K562 treated with DMSO at 1 percent for 48 hours (cell line): ENCODE measurements around the gene CRLF1. TPM values are rescaled to one million over a fixed set of nuclear protein-coding genes. Genes with fewer than 3 reads are reported as not detected.

Experiments
- total RNA-seq: library from RNA; unstranded; fragments of 300-600 nt; gene quantifications from 2 replicates; pipeline ENCODE4 v1.2.3, GENCODE V29; 2022; ENCODE audit warnings: low replicate concordance; ENCODE audit errors: extremely low read depth

Gene CRLF1, protein sequence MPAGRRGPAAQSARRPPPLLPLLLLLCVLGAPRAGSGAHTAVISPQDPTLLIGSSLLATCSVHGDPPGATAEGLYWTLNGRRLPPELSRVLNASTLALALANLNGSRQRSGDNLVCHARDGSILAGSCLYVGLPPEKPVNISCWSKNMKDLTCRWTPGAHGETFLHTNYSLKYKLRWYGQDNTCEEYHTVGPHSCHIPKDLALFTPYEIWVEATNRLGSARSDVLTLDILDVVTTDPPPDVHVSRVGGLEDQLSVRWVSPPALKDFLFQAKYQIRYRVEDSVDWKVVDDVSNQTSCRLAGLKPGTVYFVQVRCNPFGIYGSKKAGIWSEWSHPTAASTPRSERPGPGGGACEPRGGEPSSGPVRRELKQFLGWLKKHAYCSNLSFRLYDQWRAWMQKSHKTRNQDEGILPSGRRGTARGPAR
- total RNA-seq: not detected in 2 replicates

GRCh38 chr19:18606281-18607225 is at the start of gene CRLF1:
Gene CRLF1, minus strand, starts transcription at chr19:18606799. Its CDS starts 143 bp downstream, at chr19:18606656.

DNA sequence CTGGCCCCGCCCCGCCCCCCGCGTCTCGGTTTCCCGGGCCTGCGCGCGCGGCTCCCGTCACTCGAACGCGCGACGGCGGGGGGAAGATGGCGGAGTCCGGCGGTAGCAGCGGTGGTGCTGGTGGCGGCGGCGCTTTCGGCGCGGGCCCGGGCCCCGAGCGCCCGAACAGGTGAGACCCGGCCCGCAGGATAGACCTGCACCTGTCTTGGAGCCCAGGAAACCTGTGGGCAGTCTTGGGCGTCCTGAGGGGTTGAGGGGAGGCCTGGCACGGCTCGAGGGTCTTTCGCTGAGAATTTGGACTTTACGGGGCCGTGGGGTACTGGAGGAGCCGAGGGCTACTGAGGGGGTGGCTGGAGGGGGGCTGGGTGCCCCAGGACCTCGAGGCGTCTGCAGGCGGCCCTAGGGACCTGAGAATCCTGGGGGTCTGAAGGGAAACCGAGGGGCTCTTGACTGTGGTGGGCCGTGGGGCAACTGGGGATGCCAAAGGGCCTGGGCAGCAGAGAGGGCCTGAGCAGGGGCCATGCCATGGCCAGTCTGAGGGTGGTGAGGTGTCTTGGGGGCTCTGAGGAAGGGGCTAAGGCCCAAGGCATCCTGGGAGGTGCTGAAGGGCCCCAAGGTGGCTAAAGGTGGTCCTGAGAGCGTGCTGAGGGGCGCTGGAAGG is 30.5 kb upstream of the CRLF1 start, which contains the start of gene KLHL26:
Gene KLHL26, plus strand, starts transcription at position 60 of the 661 bp plus-strand sequence. Its CDS starts 27 bp downstream, at position 87.

GRCh38 chr19:18612772-18613588 is 6.4 kb upstream of the CRLF1 start, which contains the start of gene TMEM59L:
Gene TMEM59L, plus strand, starts transcription at chr19:18612870. Its CDS starts 89 bp downstream, at chr19:18612959.

DNA sequence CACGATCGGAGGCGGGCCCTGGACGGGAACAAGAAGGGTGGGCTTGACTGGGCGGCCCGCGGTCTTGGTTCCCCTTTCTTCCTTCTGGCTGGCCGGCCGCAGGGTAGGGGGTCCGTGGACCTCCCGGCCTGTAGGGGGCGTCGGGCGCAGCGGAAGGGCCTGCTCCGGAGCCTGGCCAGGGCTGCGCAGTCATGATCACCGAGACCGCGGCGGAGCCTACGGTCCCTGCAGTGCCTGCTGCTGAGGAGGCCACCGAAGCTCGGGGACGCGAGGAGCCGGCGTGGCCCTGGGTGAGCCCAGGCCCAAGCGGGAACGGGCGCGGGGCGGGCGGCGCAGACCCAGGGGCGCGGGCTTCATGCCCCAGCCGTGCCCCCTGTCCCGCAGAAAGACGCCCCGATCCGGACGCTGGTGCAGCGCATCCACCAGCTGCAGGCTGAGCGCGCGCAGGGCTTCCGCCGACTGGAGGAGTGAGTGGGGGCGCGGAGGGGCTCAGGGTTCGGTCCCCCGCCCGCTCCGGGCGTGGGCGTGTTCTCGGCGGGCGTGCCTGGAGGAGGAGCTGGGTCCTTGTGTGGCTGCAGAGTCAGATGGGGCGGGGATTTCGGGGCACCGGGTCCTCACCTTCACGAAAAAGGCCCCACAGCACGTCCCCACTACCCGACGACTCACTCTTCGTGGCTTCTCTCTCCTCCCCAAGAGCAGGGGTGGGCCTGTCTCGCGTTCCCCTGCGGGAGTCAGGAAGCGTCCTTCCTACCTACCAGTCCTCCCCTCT is 17.8 kb downstream of the CRLF1 start, which contains the start of gene REX1BD:
Gene REX1BD, plus strand, starts transcription at position 188 of the 769 bp plus-strand sequence. Its CDS starts 4 bp downstream, at position 192.

DNA sequence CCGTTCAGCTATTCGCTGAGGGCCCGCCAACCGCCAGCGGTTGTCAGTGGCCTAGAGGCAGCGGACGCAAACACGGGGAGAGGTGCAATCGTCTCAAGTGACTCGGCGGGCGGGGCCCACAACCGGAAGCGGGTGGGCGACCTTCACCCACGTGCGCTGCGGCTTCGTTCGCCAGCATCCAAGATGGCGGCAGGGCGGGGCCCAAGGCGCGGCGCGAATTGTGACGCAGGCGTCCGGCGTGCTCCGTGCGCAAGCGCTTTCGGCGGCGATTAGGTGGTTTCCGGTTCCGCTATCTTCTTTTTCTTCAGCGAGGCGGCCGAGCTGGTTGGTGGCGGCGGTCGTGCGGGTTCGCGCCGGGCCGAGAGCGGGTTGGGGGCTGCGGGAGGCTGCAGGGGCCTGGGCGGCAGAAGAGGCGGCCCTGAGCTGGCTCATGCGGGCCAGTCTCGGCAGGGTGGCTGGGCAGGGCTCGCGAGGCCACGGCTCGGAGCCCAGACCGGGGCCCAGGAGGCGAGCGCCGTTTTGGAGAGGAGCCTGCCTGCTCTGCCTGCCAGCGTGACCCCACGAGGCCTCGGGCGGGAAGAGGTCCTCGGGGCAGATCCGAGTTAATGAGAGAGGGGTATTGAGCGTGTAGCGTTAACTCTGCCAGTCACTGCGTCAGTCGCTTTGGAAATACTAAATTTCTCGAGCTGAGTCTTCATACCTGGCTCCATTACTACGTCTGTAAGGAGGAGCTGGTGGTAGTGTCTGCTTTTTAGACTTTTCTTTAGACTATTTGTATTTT is 34.8 kb downstream of the CRLF1 start, which contains the start of gene UBA52:
Gene UBA52, plus strand, starts transcription at position 294 of the 781 bp plus-strand sequence. CDS start 1,444 bp downstream, outside the sequence.

GRCh38 chr19:18557411-18558201 is 49.0 kb downstream of the CRLF1 start, which contains the start of gene KXD1:
Gene KXD1, plus strand, starts transcription at chr19:18557870. Its CDS starts 4,187 bp downstream, at chr19:18562057.

Other genes with a start within 250 kb of the CRLF1 start
- gene GDF15, start 220.6 kb downstream of the CRLF1 start, total RNA-seq: 390 TPM in 1 of 2 replicates, not detected in the other
- not detected in 2 replicates for gene LRRC25, start 209.2 kb downstream of the CRLF1 start, total RNA-seq
- gene SSBP4, start 187.4 kb downstream of the CRLF1 start, total RNA-seq: not detected in 2 replicates
- gene ISYNA1, start 168.7 kb downstream of the CRLF1 start, total RNA-seq: 948 TPM in 1 of 2 replicates, not detected in the other
- gene ELL, start 84.7 kb downstream of the CRLF1 start, total RNA-seq: not detected in 2 replicates
- gene FKBP8, start 63.2 kb downstream of the CRLF1 start, total RNA-seq: 467 TPM in 1 of 2 replicates, not detected in the other
- gene KXD1, start 48.9 kb downstream of the CRLF1 start, total RNA-seq: not detected in 2 replicates
- gene UBA52, start 34.9 kb downstream of the CRLF1 start, total RNA-seq: 452 TPM in 1 of 2 replicates, not detected in the other
- not detected in 2 replicates for gene REX1BD, start 18.0 kb downstream of the CRLF1 start, total RNA-seq
- gene TMEM59L, start 6.1 kb upstream of the CRLF1 start, total RNA-seq: not detected in 2 replicates
- gene KLHL26, start 30.2 kb upstream of the CRLF1 start, total RNA-seq: not detected in 2 replicates
- gene CRTC1, start 76.9 kb upstream of the CRLF1 start, total RNA-seq: not detected in 2 replicates
- gene COMP, start 184.5 kb upstream of the CRLF1 start, total RNA-seq: not detected in 2 replicates
- gene UPF1, start 225.2 kb upstream of the CRLF1 start, total RNA-seq: 461 TPM in 1 of 2 replicates, not detected in the other